GOT3 (cell line): Measurements from ENCODE around the gene HOXD8.

Source experiments
- DNase-seq: peaks from one replicate; lab custom pipeline; 2025; ENCODE audit warnings: mixed read lengths; lab: John Stamatoyannopoulos, UW

HOXD8 gene

GRCh38 chr2:176128982-176129796 is at the start of gene HOXD8:
Gene HOXD8, plus strand, starts transcription at chr2:176129705. Its CDS starts 662 bp downstream, at chr2:176130367.
- peak; percentile 56 for DNase-seq

DNA sequence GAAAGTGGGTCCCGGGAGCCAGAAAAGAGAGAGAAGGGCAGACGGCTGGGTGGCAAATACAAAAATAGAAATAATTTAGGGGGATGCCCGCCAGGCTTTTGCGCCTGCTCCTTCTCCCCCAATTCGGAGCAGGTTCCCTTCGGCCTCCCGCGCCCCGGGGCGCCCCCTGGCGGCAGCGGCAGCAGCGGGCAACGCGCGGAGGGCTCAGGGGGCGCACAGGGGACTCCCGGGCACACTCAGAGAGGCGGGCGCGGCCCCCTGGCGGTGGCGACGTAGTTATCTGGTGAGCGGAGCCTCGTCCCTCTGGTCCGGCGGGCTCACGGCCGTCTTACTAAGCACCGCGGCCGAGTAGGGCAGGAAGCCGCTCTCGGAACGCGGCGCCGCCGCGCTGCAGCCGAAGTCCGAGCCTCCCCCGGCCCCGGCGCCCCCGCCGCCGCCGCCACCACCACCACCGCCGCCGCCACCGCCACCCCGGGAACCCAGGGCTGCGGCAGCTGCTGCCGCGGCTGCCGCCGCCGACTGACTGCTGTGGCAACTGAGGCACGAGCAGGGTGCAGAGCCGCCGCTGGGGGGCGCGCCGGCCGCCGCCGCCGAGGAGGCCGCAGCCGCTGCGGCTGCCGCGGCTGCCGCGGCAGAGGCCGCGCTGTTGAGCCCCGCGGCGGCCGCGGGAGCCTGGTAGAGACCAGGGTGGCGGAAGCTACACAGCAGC is 49.5 kb upstream of the HOXD8 start:
- DNase-seq, result no peak

DNA sequence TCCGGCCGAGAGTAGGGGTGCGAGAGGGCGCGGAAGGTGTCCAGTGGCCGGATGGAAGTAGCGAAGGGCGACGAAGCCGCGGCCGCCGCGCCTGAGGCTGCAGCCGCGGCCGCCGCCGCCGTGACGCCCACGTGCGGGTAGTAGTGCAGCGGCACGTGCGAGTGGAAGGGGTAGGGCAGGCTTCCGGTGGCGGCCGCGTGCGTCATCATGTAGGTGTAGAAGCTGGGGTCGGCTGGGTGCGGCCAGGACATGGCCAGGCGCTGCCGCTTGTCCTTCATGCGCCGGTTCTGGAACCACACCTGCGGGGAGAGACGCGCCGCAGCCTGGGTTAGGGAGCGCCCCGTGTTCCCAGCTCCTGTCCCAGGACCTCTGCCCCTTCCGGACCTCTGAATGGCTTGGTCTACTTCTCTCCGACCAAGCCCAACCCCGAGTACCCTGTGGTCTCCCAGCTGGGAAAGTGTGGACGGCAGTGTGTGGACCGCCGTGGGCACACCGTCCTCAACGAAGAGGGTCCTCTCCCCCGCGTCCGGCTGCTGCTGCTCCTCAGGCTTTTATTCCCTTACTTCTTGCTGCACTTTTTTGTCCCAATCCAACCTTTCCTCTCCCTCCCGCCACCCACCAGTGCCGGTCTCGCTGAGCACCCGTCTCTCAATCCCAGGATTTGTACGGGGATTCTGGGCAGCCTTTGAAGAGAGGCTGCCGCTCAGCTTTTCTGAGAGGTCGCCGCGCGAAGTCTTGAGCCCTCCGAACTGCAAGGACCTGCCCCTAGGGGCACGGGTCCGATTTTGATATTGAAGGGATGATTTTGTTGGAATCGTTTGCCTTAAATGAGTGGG is 48.7 kb upstream of the HOXD8 start:
- no peak for DNase-seq

GRCh38 chr2:176081376-176081836 is 48.1 kb upstream of the HOXD8 start:
- DNase-seq, result no peak

GRCh38 chr2:176081837-176082524 is 47.5 kb upstream of the HOXD8 start:
- DNase-seq, result no peak

DNA sequence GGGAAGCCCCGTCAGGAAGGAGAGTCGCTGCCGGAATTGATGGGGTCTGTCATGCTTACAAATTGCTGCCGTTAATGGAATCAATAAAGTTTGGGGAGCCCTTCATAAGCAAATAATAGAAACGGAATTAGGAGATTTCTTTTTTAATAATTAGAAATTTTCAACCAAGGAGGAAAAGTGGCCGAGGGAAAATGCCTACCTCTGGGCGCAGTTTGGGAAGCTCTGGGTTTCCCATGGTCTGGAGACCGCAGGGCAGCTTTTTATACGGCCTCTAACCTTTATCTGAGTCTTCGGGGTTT is 47.0 kb upstream of the HOXD8 start:
- DNase-seq, result no peak

DNA sequence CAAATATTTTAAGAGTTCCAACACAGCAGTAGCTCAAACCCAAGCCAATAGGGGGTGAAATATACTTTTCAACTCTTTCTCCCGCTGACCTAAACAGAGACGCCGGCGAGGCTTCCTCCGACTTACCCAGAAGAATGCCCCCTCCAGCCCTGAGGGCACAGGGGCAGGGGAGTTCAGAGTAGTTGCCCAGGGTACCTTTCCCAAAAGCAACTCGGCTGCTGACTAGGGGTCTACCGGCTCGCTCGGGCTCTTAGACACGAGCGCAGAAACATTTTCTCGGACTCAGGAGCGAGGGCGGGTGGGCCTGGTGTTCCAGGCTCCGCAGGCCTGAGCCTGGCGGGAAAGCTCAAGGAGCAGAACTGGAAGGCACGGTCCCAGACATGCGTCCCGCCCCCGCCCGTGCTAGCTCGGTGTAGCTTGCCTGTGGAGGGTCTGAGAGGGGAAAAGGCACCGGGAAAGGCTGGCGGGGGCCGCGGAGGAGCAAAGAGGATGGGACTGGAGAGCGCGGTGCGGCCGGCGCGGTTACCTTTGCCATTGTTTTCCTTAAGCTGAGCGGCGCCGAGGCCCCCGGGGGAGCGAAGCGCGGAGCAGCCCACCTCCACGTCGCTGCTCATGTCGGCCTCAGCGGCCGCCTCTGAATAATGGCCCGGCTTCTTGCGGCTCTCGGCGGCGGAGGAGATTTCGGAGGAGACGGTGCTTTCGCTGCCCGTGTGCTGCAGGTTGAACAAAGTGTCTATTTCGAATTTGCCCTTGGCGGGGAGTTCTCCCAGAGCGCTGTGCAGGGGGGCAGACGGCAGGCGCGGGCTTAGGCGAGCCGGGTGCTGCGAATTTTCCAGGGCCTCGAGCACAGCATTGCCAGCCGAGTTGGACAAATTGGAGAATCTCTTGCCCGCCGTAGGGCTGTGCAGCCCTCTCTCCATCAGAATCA is 46.4 kb upstream of the HOXD8 start:
- DNase-seq, result no peak

- no peak for DNase-seq
Observed at GRCh38 chr2:176083796-176084261, 45.7 kb upstream of the HOXD8 start, which contains the start of gene EVX2. Gene EVX2, minus strand, starts transcription at chr2:176083962. Its CDS starts 186 bp downstream, at chr2:176083776.

- no peak for DNase-seq
Observed at GRCh38 chr2:176084611-176085119, 44.8 kb upstream of the HOXD8 start.

- no peak for DNase-seq
Observed at GRCh38 chr2:176085120-176085788, 44.3 kb upstream of the HOXD8 start.

- DNase-seq, result no peak
Observed at GRCh38 chr2:176085861-176086771, 43.4 kb upstream of the HOXD8 start.

DNA sequence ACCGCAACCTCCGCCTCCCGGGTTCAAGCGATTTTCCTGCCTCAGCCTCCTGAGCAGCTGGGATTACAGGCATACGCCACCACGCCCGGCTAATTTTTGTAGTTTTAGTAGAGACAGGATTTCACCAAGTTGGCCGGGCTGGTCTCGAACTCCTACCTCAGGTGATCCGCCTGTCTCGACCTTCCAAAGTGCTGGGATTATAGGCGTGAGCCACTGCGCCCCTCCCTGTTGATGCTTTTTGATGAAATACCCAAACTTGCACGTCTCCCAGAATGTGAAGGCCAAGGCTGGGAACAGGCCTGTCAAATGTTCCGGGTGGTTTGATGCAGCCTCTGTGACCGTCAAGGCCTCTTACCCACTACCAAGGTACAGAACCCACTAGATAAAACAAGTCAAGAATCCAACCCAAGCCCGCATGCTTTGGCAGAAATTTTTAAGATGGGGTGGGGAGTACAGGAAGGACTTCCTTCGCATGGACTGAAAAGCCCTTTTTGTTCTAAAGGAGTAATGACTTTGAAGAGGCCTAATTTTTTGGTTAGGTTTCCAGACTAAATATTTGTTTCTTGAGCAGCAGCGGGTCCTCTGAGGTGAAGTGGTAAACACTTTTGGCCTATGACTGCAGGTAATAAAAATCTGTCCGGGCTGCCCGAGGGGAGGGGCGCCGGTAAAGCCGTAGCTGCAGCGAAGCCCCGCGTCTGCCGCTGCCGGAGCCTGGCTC is 42.0 kb upstream of the HOXD8 start:
- no peak for DNase-seq

GRCh38 chr2:176088048-176088936 is 41.2 kb upstream of the HOXD8 start:
- DNase-seq, result no peak

- DNase-seq, result no peak
Observed at GRCh38 chr2:176088937-176089842, 40.3 kb upstream of the HOXD8 start.

- no peak for DNase-seq
Observed at GRCh38 chr2:176089843-176090395, 39.6 kb upstream of the HOXD8 start.

DNA sequence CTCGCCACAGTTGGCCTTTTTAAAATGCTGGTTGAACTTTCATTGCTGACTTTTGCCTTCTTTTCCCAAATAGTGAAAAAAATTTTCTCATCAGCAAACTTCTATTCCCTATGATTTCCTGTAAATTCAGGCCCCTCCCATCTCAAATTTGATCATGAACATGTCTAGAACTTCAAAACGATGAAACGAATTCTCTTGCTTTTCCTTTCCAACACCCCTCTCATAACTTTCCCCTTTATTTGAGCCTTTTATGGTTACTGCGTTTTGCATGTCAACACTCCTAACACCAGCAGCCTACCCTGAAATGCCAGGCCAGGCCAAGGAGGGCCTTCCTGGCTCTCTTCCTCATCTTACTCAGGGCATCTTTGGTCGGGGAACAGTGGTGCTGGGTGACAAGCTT is 38.6 kb upstream of the HOXD8 start:
- no peak for DNase-seq
